ENCODE measurements around the gene ICOS.

Gene ICOS

GRCh38 chr2:203997980-203998809 lies 61.6 kb downstream of the ICOS start:
- H3K4me3 ChIP-seq (ENCODE audit: low read depth, low read length): no peak overlapping the region
- no peak for TF ChIP-seq CTCF (IDR thresholded peaks at IDR 0.05; ENCODE audit: low read depth, low read length, missing control alignments)
- in situ Hi-C loops (cut with HindIII; ENCODE audit: low sequenced_read_pairs): no loop called here
- peak; percentile 42 for DNase-seq (ENCODE audit: low read depth)

- in situ Hi-C loops (cut with HindIII; ENCODE audit: low sequenced_read_pairs): no loop called here
- DNase-seq (ENCODE audit: low read depth): no peak
- TF ChIP-seq CTCF (IDR thresholded peaks at IDR 0.05; ENCODE audit: low read depth, low read length, missing control alignments): no peak
- H3K4me3 ChIP-seq (ENCODE audit: low read depth, low read length): no peak overlapping the region
Observed at GRCh38 chr2:203999835-204000234, 63.3 kb downstream of the ICOS start.

- TF ChIP-seq CTCF (IDR thresholded peaks at IDR 0.05; ENCODE audit: low read depth, low read length, missing control alignments): no peak
- in situ Hi-C loops (cut with HindIII; ENCODE audit: low sequenced_read_pairs): no loop called here
- DNase-seq (ENCODE audit: low read depth): no peak
- no peak overlapping the region for H3K4me3 ChIP-seq (ENCODE audit: low read depth, low read length)
Observed at GRCh38 chr2:204000446-204000845, 63.9 kb downstream of the ICOS start.

- no peak for DNase-seq (ENCODE audit: low read depth)
- TF ChIP-seq CTCF (IDR thresholded peaks at IDR 0.05; ENCODE audit: low read depth, low read length, missing control alignments): no peak
- in situ Hi-C loops (cut with HindIII; ENCODE audit: low sequenced_read_pairs): no loop called here
- no peak overlapping the region for H3K4me3 ChIP-seq (ENCODE audit: low read depth, low read length)
Observed at GRCh38 chr2:204003276-204003990, 66.9 kb downstream of the ICOS start.

GRCh38 chr2:204004912-204005311 lies 68.3 kb downstream of the ICOS start:
- TF ChIP-seq CTCF (IDR thresholded peaks at IDR 0.05; ENCODE audit: low read depth, low read length, missing control alignments): no peak
- H3K4me3 ChIP-seq (ENCODE audit: low read depth, low read length): no peak overlapping the region
- no peak for DNase-seq (ENCODE audit: low read depth)
- in situ Hi-C loops (cut with HindIII; ENCODE audit: low sequenced_read_pairs): no loop called here

GRCh38 chr2:204005940-204006721 lies 69.6 kb downstream of the ICOS start:
- DNase-seq (ENCODE audit: low read depth): no peak
- TF ChIP-seq CTCF (IDR thresholded peaks at IDR 0.05; ENCODE audit: low read depth, low read length, missing control alignments): no peak
- no peak overlapping the region for H3K4me3 ChIP-seq (ENCODE audit: low read depth, low read length)
- in situ Hi-C loops (cut with HindIII; ENCODE audit: low sequenced_read_pairs): no loop called here

Measured in astrocyte of the cerebellum (primary cell).